CD4-positive, alpha-beta T cell (primary cell): ENCODE measurements around the gene SLC27A5. TPM values are rescaled to one million over a fixed set of nuclear protein-coding genes. Genes with fewer than 3 reads are reported as not detected.

Source experiments
- ATAC-seq: fragments of 200-7000 bp; cut with Tn5 transposase; one replicate; pipeline ENCODE4 v1.10.0; 2022; ENCODE audit warnings: mild to moderate bottlenecking; ENCODE audit not compliant: poor library complexity
- CTCF ChIA-PET: fragments of 350-600 bp; sonication (Branson Sonifier 250); formaldehyde crosslinking; loops from one replicate; lab custom pipeline; 2021; ENCODE audit warnings: antibody characterized with exemption, inconsistent platforms; lab: Charles Lee
- POLR2A ChIA-PET: fragments of 350-600 bp; sonication (Branson Sonifier 250); formaldehyde crosslinking; loops from one replicate; lab custom pipeline; 2021; ENCODE audit warnings: antibody characterized with exemption, inconsistent platforms; lab: Charles Lee
- DNase-seq, 14 experiments: peaks; one replicate each; pipeline ENCODE4 v3.0.0-alpha.2; 2013 to 2020; ENCODE audit warnings: mixed read lengths in 2 of 14
- H3K27ac ChIP-seq, 2 donors: one replicate each; pipeline versions ENCODE4 v1.5.1 to v1.7.0; 2013; ENCODE audit warnings: low read length in 2 of 2, low read depth in 1 of 2, mild to moderate bottlenecking in 1 of 2
- H3K27me3 ChIP-seq, 2 experiments: 1 replicate in 1 of 2; 2 replicates in 1 of 2; pipeline versions ENCODE4 v1.6.1 to v1.7.0; 2013; ENCODE audit warnings: low read length in 2 of 2, control low read depth in 1 of 2, mild to moderate bottlenecking in 1 of 2, moderate library complexity in 1 of 2; ENCODE audit not compliant: insufficient read depth in 2 of 2, control insufficient read depth in 1 of 2
- H3K36me3 ChIP-seq: one replicate; pipeline ENCODE4 v1.6.1; 2013; ENCODE audit warnings: low read length, control low read depth; ENCODE audit not compliant: insufficient read depth
- H3K4me1 ChIP-seq: one replicate; pipeline ENCODE4 v1.6.1; 2013; ENCODE audit warnings: low read length, control low read depth; ENCODE audit not compliant: insufficient read depth
- H3K4me3 ChIP-seq: one replicate; pipeline ENCODE4 v1.5.1; 2013; ENCODE audit warnings: mild to moderate bottlenecking, low read length, moderate library complexity
- H3K9me3 ChIP-seq, 2 experiments: 1 replicate in 1 of 2; 2 replicates in 1 of 2; pipeline versions ENCODE4 v1.6.1 to v1.7.0; 2013; ENCODE audit warnings: low read length in 2 of 2, mild to moderate bottlenecking in 2 of 2, control low read depth in 1 of 2, moderate library complexity in 1 of 2; ENCODE audit not compliant: control insufficient read depth in 1 of 2, insufficient read depth in 1 of 2
- H3K27ac Mint-ChIP-seq: one replicate; pipeline ENCODE4 v1.8.0; 2020; ENCODE audit warnings: mixed read lengths
- H3K27me3 Mint-ChIP-seq: one replicate; pipeline ENCODE4 v1.8.0; 2021; ENCODE audit warnings: mixed read lengths
- H3K36me3 Mint-ChIP-seq: one replicate; pipeline ENCODE4 v1.8.0; 2021; ENCODE audit warnings: low read depth, mixed read lengths
- H3K4me1 Mint-ChIP-seq: one replicate; pipeline ENCODE4 v1.8.0; 2021; ENCODE audit warnings: low read depth, mixed read lengths
- H3K4me3 Mint-ChIP-seq: one replicate; pipeline ENCODE4 v1.8.0; 2020; ENCODE audit warnings: mild to moderate bottlenecking, mixed read lengths
- H3K9me3 Mint-ChIP-seq: one replicate; pipeline ENCODE4 v1.8.0; 2020; ENCODE audit warnings: mixed read lengths
- intact Hi-C, 2 experiments: fragments of 100-400 bp; cut with DNase I in 1 of 2; cut with micrococcal nuclease in 1 of 2; formaldehyde crosslinking; loops; one replicate each; pipeline versions ENCODE4 v1.15.1 to v1.9.0; 2023 to 2025; cut with DNase I, micrococcal nuclease
- total RNA-seq, 174 experiments: library from RNA in 2 of 174; stranded (reverse) in 2 of 174; gene quantifications; one replicate each; pipeline ENCODE4 v1.2.3 and lab custom pipeline; 2021 to 2026
- TF ChIP-seq, protein P1 (sequence below): fragments of 200-600 bp; IDR thresholded peaks from one replicate; pipeline ENCODE4 v1.8.0; 2022; ENCODE audit warnings: antibody characterized with exemption, mild to moderate bottlenecking

The SLC27A5 gene
- total RNA-seq, 2 experiments from 2014 or later = 3.5 to 4.8 TPM

DNA sequence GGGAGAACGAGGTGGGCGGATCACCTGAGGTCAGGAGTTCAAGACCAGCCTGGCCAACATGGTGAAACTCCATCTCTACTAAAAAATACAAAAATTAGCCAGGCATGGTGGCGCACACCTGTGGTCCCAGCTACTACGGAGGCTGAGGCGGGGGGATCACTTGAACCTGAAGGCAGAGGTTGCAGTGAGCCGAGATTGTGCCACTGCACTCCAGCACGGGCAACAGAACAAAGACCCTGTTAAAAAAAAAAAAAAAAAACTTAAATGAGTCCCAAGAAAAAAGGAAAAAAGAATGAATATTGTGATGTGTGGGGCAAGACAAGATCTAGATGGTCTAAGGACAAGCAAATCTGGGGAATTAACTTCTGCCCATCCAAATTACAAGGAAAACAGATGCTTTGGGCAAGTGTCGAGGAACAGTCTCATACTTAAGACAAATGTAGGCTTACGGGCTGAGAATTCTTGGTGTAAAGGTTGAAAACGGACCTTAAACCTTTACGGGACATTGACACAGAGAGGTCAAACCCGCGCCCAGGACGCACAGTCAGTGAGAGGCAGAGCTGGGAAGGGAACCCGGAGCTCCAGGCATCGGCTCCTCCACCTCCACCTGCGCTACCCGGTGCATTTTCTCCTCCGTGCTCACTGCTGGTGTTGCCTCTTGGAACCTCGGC is 45.6 kb downstream of the SLC27A5 start:
- H3K4me1 ChIP-seq = peaks cover 20% of the 10 kb centered on the region
- H3K4me3 Mint-ChIP-seq = peak overlapping the region; percentile 93
- H3K27ac ChIP-seq = no peak overlapping the region
- peaks cover 22% of the 10 kb centered on the region for H3K36me3 Mint-ChIP-seq
- no peaks in the 10 kb centered on the region for H3K9me3 ChIP-seq
- H3K36me3 ChIP-seq = peaks cover 12% of the 10 kb centered on the region
- no peaks in the 10 kb centered on the region for H3K27me3 ChIP-seq
- no peaks in the 10 kb centered on the region for H3K27me3 Mint-ChIP-seq
- POLR2A ChIA-PET = interaction anchor here (0.7 to 1.0 kb wide), 3 partner anchors 9 to 15 kb away, joined by 3 read pairs; partner anchors contain the start of gene ZNF324B
- CTCF ChIA-PET = interaction anchor here (1.6 kb wide), 1 partner anchor 48 kb away, joined by 6 read pairs; no protein-coding TSS in a partner anchor
- H3K4me1 Mint-ChIP-seq = peaks cover 22% of the 10 kb centered on the region
- peak; percentile 14 for ATAC-seq
- DNase-seq = no peak
- peak overlapping the region; percentile 83 for H3K27ac Mint-ChIP-seq
- intact Hi-C loops = loop anchor here (1.0 to 5.0 kb wide), 5 partner anchors 9 to 79 kb away; partner anchors contain the start of genes RPS5 (in 1 of the 2), ZNF132 (in 1 of the 2) and ZNF324B (in 1 of the 2)
- H3K9me3 Mint-ChIP-seq = no peaks in the 10 kb centered on the region
- peak overlapping the region; percentile 68 for H3K4me3 ChIP-seq
- TF ChIP-seq, protein P1, sequence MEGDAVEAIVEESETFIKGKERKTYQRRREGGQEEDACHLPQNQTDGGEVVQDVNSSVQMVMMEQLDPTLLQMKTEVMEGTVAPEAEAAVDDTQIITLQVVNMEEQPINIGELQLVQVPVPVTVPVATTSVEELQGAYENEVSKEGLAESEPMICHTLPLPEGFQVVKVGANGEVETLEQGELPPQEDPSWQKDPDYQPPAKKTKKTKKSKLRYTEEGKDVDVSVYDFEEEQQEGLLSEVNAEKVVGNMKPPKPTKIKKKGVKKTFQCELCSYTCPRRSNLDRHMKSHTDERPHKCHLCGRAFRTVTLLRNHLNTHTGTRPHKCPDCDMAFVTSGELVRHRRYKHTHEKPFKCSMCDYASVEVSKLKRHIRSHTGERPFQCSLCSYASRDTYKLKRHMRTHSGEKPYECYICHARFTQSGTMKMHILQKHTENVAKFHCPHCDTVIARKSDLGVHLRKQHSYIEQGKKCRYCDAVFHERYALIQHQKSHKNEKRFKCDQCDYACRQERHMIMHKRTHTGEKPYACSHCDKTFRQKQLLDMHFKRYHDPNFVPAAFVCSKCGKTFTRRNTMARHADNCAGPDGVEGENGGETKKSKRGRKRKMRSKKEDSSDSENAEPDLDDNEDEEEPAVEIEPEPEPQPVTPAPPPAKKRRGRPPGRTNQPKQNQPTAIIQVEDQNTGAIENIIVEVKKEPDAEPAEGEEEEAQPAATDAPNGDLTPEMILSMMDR = no peak

DNA sequence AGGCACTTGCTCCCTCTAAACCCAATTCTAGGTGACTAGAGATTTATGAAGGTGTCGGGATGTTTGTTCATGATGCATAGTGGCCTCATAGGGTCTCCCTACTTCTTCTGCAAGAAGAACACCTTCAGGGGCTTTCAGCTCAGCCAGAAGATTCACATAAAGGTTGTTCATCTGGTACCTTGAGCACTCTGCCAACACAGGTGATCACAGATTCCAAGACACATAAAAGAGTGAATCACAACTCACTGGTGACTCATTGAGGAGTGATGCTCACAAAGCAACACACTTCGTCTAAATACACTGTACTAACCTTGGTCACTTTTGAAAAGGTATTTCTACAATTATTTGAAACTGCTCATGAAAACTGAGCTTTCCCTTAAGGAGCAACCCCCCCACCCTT is 51.8 kb downstream of the SLC27A5 start:
- Mint-ChIP-seq H3K27ac (no peak overlapping the region), H3K36me3 (peaks cover 13% of the 10 kb centered on the region), H3K27me3 (no peaks in the 10 kb centered on the region), H3K9me3 (no peaks in the 10 kb centered on the region), H3K4me3 (no peak overlapping the region), H3K4me1 (no peaks in the 10 kb centered on the region)
- intact Hi-C loops = no loop called here
- DNase-seq = no peak
- Histone ChIP-seq H3K27me3 (no peaks in the 10 kb centered on the region), H3K27ac (no peak overlapping the region), H3K4me1 (no peaks in the 10 kb centered on the region), H3K4me3 (no peak overlapping the region), H3K36me3 (peaks cover 11% of the 10 kb centered on the region), H3K9me3 (no peaks in the 10 kb centered on the region)
- ChIA-PET POLR2A (no interaction called here), CTCF (no interaction called here)
- TF ChIP-seq, protein P1 = no peak
- no peak for ATAC-seq

DNA sequence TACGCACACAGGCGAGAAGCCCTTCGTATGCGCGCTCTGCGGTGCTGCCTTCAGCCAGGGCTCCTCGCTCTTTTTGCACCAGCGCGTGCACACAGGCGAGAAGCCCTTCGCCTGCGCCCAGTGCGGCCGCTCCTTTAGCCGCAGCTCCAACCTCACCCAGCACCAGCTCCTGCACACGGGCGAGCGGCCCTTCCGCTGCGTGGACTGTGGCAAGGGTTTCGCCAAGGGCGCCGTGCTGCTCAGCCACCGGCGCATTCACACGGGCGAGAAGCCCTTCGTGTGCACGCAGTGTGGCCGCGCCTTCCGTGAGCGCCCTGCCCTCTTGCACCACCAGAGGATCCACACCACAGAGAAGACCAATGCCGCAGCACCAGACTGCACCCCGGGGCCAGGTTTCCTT is 55.7 kb downstream of the SLC27A5 start:
- ChIA-PET CTCF (no interaction called here), POLR2A (no interaction called here)
- Mint-ChIP-seq H3K9me3 (no peaks in the 10 kb centered on the region), H3K4me1 (peaks cover 15% of the 10 kb centered on the region), H3K36me3 (peaks cover 39% of the 10 kb centered on the region), H3K27me3 (peaks cover 3% of the 10 kb centered on the region), H3K27ac (no peak overlapping the region), H3K4me3 (no peak overlapping the region)
- TF ChIP-seq, protein P1 = no peak
- Histone ChIP-seq H3K9me3 (no peaks in the 10 kb centered on the region), H3K27ac (no peak overlapping the region), H3K4me1 (peaks cover 11% of the 10 kb centered on the region), H3K27me3 (no peaks in the 10 kb centered on the region), H3K36me3 (peaks cover 21% of the 10 kb centered on the region), H3K4me3 (no peak overlapping the region)
- no peak for DNase-seq
- no peak for ATAC-seq
- intact Hi-C loops = no loop called here
